ENCODE measurements around the gene APMAP.

APMAP gene

DNA sequence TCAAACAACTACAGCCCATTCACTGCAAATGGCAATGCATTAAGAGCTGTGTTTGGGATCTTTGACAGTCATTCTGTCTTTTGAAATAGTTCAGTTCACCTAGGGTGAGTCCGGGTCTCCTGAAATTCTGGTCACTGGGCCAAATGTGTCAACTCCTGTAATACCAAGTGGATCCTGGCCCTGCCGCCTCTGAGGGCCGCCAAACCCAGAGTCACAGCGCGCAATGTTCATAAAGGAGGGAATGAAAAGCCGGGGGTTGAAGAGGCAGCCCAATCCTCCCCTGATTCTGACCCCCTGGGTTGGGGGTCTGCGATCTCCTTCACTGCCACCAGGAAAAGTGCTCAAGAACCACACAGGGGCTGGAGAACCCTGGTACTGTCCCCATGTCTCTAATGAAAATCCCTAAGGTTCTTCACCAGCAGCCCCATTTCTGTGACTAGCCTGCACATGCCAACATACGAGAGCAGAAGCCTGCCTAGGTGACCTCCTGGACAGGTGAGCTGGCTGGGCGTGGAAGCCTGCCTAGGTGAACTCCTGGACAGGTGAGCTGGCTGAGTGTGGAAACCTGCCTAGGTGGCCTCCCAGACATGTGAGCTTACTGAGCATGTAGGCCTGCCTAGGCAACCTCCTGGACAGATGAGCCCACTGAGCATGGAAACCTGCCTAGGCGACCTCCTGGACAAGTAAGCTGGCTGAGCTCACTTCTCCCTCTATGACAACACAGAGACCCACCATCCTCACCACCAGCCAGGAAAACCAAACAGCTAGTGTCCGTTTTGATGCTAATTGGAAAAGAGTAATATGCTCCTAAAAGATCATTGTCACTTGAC lies 16.1 kb upstream of the APMAP start:
- peaks cover 84% of the 10 kb centered on the region for H3K36me3 ChIP-seq
- no peaks in the 10 kb centered on the region for H3K4me1 ChIP-seq (ENCODE audit: control insufficient read depth in 1 of 2, insufficient read depth in 1 of 2, low read depth in 1 of 2, low read length in 1 of 2)
- H3K9me3 ChIP-seq: no peaks in the 10 kb centered on the region
- TF ChIP-seq, protein P1, sequence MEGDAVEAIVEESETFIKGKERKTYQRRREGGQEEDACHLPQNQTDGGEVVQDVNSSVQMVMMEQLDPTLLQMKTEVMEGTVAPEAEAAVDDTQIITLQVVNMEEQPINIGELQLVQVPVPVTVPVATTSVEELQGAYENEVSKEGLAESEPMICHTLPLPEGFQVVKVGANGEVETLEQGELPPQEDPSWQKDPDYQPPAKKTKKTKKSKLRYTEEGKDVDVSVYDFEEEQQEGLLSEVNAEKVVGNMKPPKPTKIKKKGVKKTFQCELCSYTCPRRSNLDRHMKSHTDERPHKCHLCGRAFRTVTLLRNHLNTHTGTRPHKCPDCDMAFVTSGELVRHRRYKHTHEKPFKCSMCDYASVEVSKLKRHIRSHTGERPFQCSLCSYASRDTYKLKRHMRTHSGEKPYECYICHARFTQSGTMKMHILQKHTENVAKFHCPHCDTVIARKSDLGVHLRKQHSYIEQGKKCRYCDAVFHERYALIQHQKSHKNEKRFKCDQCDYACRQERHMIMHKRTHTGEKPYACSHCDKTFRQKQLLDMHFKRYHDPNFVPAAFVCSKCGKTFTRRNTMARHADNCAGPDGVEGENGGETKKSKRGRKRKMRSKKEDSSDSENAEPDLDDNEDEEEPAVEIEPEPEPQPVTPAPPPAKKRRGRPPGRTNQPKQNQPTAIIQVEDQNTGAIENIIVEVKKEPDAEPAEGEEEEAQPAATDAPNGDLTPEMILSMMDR (IDR thresholded peaks at IDR 0.05): no peak
- no peaks in the 10 kb centered on the region for H3K27me3 ChIP-seq
- H3K27ac ChIP-seq: no peak overlapping the region
- H3K4me3 ChIP-seq (ENCODE audit: low read depth in 1 of 2, low read length in 1 of 2): no peak overlapping the region

DNA sequence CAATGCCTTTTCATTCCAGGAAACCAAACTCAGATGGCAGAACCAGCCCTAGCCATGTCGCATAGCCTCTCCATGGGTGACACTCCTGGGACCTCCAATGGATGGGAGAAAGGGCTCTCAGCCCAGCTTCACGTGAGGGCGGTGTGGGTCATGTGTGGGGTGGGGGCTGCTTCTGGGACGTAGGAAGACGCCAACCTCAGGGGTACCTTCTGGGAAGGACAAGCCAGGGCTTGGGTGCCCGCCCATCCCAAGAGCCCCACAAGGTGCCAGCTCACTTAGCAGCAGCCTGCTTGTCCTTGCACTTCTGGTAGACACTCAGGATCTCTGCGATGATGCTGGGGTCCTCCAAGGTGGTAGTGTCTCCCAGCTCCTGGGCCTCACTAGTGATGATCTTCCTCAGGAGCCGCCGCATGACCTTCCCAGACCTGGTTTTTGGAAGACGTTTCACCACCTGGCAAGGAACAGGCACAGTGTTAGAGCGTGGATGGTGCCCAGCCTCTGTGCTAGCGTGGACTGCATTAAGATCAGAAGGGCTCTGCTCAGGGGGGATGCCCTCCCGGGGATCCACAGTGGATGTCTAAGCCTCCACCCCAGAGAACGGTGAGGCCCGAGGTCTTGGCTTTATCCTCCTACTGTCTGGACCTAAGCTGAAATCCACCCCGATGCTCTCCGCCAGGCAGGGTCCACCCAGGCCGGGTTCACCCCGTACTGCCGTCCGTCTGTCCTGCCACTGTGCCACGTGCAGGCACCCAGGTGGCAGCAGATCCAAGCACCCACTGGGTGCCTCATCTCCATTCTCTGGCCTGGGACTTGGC lies 15.1 kb upstream of the APMAP start:
- no peaks in the 10 kb centered on the region for H3K9me3 ChIP-seq
- H3K36me3 ChIP-seq: peaks cover 75% of the 10 kb centered on the region
- no peaks in the 10 kb centered on the region for H3K4me1 ChIP-seq (ENCODE audit: control insufficient read depth in 1 of 2, insufficient read depth in 1 of 2, low read depth in 1 of 2, low read length in 1 of 2)
- H3K4me3 ChIP-seq (ENCODE audit: low read depth in 1 of 2, low read length in 1 of 2): no peak overlapping the region
- no peaks in the 10 kb centered on the region for H3K27me3 ChIP-seq
- no peak overlapping the region for H3K27ac ChIP-seq
- TF ChIP-seq, protein P1 (IDR thresholded peaks at IDR 0.05): no peak

DNA sequence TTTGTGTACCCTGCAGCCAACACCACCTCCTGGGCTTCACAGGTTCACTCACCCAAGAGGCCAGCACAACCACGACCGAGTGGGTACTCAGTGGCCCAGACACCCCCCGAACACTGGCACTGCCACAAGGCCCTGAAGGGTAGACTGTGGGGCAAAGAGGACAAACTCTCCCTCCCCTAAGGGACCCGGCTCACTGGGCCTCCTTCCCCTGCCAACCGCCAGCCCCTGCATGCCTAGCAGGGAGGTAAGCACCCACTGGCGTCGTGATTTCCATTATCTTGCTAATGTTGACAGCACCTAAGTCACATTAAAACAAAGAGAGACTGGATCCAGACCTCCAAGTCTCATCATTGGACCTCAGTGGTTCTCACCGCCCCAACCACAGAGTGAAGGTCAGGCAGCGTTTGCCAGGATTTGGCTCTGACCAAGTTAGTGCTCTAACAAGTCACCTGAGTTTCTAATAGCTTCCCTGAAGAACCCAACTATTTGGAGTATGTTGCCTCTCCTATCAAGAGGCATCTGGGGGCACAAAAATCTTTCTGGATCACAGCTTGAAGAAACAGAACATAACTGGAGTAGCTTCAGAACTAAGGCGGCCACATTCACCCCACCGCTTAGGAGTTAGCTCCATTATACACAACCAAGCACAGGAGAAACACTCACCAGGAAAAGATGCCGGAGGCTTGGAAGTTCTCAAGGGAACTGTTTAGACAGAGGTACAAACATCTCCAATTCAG lies 14.0 kb upstream of the APMAP start:
- TF ChIP-seq, protein P1 (IDR thresholded peaks at IDR 0.05): no peak
- H3K36me3 ChIP-seq: peaks cover 64% of the 10 kb centered on the region
- no peaks in the 10 kb centered on the region for H3K9me3 ChIP-seq
- no peak overlapping the region for H3K27ac ChIP-seq
- H3K4me3 ChIP-seq (ENCODE audit: low read depth in 1 of 2, low read length in 1 of 2): no peak overlapping the region
- H3K27me3 ChIP-seq: no peaks in the 10 kb centered on the region
- no peaks in the 10 kb centered on the region for H3K4me1 ChIP-seq (ENCODE audit: control insufficient read depth in 1 of 2, insufficient read depth in 1 of 2, low read depth in 1 of 2, low read length in 1 of 2)

DNA sequence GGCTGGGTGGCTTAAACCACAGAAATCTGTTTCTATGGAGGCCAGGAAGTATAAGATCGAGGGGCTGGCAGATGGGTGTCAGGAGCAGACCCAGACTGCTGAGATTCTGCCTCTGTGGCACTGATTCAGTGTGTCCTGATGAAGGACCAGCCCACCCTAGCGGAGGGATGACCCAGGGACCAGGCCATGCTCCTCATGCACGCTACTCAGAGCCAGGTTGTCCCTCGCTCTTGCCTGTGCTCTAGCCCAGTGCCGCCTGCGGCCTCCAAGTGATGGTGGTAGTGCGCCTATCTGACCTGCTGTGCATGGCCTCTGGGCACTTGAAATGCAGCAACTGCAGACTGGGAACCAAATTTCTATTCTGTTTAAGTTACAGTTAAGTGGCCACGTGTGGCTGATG lies 13.1 kb upstream of the APMAP start:
- H3K27ac ChIP-seq: no peak overlapping the region
- no peaks in the 10 kb centered on the region for H3K27me3 ChIP-seq
- no peaks in the 10 kb centered on the region for H3K4me1 ChIP-seq (ENCODE audit: control insufficient read depth in 1 of 2, insufficient read depth in 1 of 2, low read depth in 1 of 2, low read length in 1 of 2)
- H3K9me3 ChIP-seq: no peaks in the 10 kb centered on the region
- no peak overlapping the region for H3K4me3 ChIP-seq (ENCODE audit: low read depth in 1 of 2, low read length in 1 of 2)
- TF ChIP-seq, protein P1 (IDR thresholded peaks at IDR 0.05): no peak
- peaks cover 56% of the 10 kb centered on the region for H3K36me3 ChIP-seq

DNA sequence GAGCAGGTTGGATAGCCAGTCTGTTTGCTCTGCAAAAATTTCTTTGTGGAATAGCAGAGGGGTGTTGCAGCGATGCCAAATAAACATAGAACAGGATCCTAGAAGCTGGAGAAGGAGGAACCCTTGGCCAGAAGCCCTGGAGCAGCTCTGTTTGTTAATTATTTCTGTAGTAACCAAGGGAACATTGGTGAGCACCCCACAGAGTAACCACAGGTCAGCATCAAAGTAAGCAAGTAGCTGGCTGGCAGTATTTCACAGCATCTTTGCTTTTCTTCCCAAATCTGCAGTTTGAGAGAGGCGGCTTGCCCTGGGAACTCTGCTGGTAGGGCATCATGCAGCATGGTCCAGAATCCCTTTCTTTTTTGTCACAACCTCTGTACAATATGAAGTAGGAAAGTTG lies 12.7 kb upstream of the APMAP start:
- Histone ChIP-seq H3K36me3 (peaks cover 51% of the 10 kb centered on the region), H3K9me3 (no peaks in the 10 kb centered on the region), H3K27me3 (no peaks in the 10 kb centered on the region), H3K4me3 (ENCODE audit: low read depth in 1 of 2, low read length in 1 of 2) (no peak overlapping the region), H3K4me1 (ENCODE audit: control insufficient read depth in 1 of 2, insufficient read depth in 1 of 2, low read depth in 1 of 2, low read length in 1 of 2) (no peaks in the 10 kb centered on the region), H3K27ac (no peak overlapping the region)
- TF ChIP-seq, protein P1 (IDR thresholded peaks at IDR 0.05): no peak

All from neutrophil (primary cell).